Large intestine (tissue), 3 donors: ENCODE data around the gene ATXN7L2. TPM values are rescaled to one million over a fixed set of nuclear protein-coding genes. Genes with fewer than 3 reads are reported as not detected.
"Not testable (repeated sequence)": the region's sequence is repeated elsewhere in the genome, so short reads cannot be mapped to it uniquely, and the experiment has no call there.

Source experiments
- DNase-seq, 2 donors: peaks; one replicate each; pipeline versions ENCODE4 v3.0.0 to v3.0.0-alpha.2; 2013
- H3K27ac ChIP-seq: one replicate; pipeline ENCODE4 v1.5.1; 2013; ENCODE audit warnings: low read length
- H3K27me3 ChIP-seq: 2 replicates; pipeline ENCODE4 v1.6.1; 2013; ENCODE audit warnings: low read length; ENCODE audit not compliant: control insufficient read depth, insufficient read depth
- H3K36me3 ChIP-seq: 2 replicates; pipeline ENCODE4 v1.6.1; 2013; ENCODE audit warnings: low read length; ENCODE audit not compliant: control insufficient read depth, insufficient read depth
- H3K4me1 ChIP-seq: one replicate; pipeline ENCODE4 v1.6.1; 2013; ENCODE audit warnings: low read length; ENCODE audit not compliant: control insufficient read depth, insufficient read depth
- H3K4me3 ChIP-seq: one replicate; pipeline ENCODE4 v1.5.1; 2013; ENCODE audit warnings: low read length
- H3K9me3 ChIP-seq: one replicate; pipeline ENCODE4 v1.6.1; 2013; ENCODE audit warnings: mild to moderate bottlenecking, low read depth, low read length, moderate library complexity; ENCODE audit not compliant: control insufficient read depth
- WGBS: methylation state at CpG from one replicate; pipeline ENCODE4 v1.1.5; 2013; ENCODE audit warnings: low lambda C conversion rate; ENCODE audit not compliant: insufficient coverage; 5-methylcytosine and 5-hydroxymethylcytosine counted together
- polyA plus RNA-seq: library from polyadenylated mRNA; unstranded; fragments of 120-200 nt; gene quantifications from one replicate; pipeline ENCODE4 v1.2.1, GENCODE V29; 2013

Gene ATXN7L2
- polyA plus RNA-seq, 1 donor, result 6.1 TPM

- Histone ChIP-seq H3K4me3 (no peak overlapping the region), H3K9me3 (no peaks in the 10 kb centered on the region), H3K4me1 (no peaks in the 10 kb centered on the region), H3K27me3 (peaks cover 18% of the 10 kb centered on the region), H3K36me3 (no peaks in the 10 kb centered on the region), H3K27ac (no peak overlapping the region)
- WGBS, result 100% methylated on average over 2 of the region's 4 CpGs
- DNase-seq, result no peak
Measured at GRCh38 chr1:109457819-109458218, 25.9 kb upstream of the ATXN7L2 start.

GRCh38 chr1:109466125-109466451 lies 17.6 kb upstream of the ATXN7L2 start:
- Histone ChIP-seq H3K36me3 (no peaks in the 10 kb centered on the region), H3K4me3 (peak overlapping the region; percentile 7), H3K9me3 (peaks cover 5% of the 10 kb centered on the region), H3K27me3 (peaks cover 80% of the 10 kb centered on the region), H3K27ac (no peak overlapping the region), H3K4me1 (peaks cover 4% of the 10 kb centered on the region)
- 0% methylated on average over 1 of the region's 24 CpGs for WGBS
- DNase-seq, result no peak

- Histone ChIP-seq H3K27ac (no peak within 1 kb of the TSS), H3K9me3 (peaks cover 5% of the 10 kb centered on the region), H3K4me3 (peak within 1 kb of the TSS; percentile 17), H3K36me3 (no peaks in the 10 kb centered on the region), H3K4me1 (peaks cover 4% of the 10 kb centered on the region), H3K27me3 (peaks cover 80% of the 10 kb centered on the region)
- no CpG with 5 or more reads among the region's 88 CpGs for WGBS
- peak in 1 of 2 donors; percentile 24 for DNase-seq
Measured at GRCh38 chr1:109466452-109467300, 17.0 kb upstream of the ATXN7L2 start, which contains the start of gene SYPL2. TSS of gene SYPL2 (plus strand) at chr1:109466546. CDS start at chr1:109466844, 298 bp downstream.

DNA sequence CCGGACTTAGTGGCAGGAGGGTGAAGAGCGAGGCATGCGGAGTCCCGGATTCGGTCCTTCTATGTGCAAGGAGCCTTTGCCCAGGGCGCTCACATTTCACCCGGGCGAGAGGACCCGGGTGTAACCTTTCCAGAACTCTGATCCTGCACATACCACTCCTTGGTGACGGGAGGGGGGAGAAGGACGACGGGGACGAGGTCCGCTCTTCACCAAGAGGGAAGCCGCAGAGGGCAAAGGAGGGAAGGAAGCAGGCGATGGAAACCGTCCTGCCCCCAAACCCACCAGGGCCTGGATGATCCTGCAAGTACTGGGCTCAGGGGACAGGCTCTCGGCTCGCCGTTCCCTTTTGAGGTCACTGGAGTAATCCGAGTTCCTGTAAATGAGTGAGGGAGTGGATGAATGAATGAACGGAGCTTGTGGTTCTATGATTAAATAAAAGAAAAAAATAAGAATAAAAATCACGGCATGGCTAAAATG lies 16.4 kb upstream of the ATXN7L2 start:
- 38% methylated on average over 2 of the region's 23 CpGs for WGBS
- no peak overlapping the region for H3K27ac ChIP-seq
- H3K9me3 ChIP-seq, result peaks cover 5% of the 10 kb centered on the region

DNA sequence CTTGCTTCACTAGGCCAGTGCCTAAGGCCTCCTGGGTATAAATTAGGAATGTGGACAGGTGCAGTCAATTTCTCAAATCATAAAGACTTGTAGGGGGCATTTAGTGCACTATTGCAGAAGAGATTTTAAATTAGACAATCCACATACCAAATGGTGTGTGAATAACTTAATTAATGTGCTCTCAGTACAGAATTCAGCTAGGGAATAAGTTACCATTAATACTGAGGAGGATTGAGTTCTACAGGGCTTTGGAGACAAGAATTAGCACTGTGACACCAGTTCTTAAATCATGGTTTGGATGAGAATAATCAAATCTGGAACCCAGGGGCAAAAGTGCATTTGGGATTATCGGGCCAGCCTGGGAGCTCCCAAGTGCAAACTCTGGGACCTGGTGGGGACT lies 15.6 kb upstream of the ATXN7L2 start:
- H3K27me3 ChIP-seq, result peaks cover 87% of the 10 kb centered on the region

More for the DNA sequence above, 16.4 kb upstream of the ATXN7L2 start:
- Histone ChIP-seq H3K36me3 (no peaks in the 10 kb centered on the region), H3K27me3 (peaks cover 82% of the 10 kb centered on the region), H3K4me1 (peaks cover 4% of the 10 kb centered on the region), H3K4me3 (no peak overlapping the region)
- DNase-seq, result no peak

GRCh38 chr1:109468903-109469302 lies 14.8 kb upstream of the ATXN7L2 start:
- no CpG with 5 or more reads among the region's 2 CpGs for WGBS
- H3K27ac ChIP-seq, result no peak overlapping the region
- no peak overlapping the region for H3K4me3 ChIP-seq
- H3K36me3 ChIP-seq, result no peaks in the 10 kb centered on the region
- H3K4me1 ChIP-seq, result peaks cover 4% of the 10 kb centered on the region
- peaks cover 86% of the 10 kb centered on the region for H3K27me3 ChIP-seq
- peaks cover 5% of the 10 kb centered on the region for H3K9me3 ChIP-seq
- DNase-seq, result no peak

More for the DNA sequence above, 15.6 kb upstream of the ATXN7L2 start:
- Histone ChIP-seq H3K36me3 (no peaks in the 10 kb centered on the region), H3K4me3 (no peak overlapping the region), H3K9me3 (peaks cover 5% of the 10 kb centered on the region), H3K27ac (no peak overlapping the region), H3K4me1 (peaks cover 4% of the 10 kb centered on the region)
- WGBS, result no CpG with 5 or more reads among the region's 1 CpG
- no peak for DNase-seq

GRCh38 chr1:109470245-109470644 lies 13.5 kb upstream of the ATXN7L2 start:
- peaks cover 85% of the 10 kb centered on the region for H3K27me3 ChIP-seq

DNA sequence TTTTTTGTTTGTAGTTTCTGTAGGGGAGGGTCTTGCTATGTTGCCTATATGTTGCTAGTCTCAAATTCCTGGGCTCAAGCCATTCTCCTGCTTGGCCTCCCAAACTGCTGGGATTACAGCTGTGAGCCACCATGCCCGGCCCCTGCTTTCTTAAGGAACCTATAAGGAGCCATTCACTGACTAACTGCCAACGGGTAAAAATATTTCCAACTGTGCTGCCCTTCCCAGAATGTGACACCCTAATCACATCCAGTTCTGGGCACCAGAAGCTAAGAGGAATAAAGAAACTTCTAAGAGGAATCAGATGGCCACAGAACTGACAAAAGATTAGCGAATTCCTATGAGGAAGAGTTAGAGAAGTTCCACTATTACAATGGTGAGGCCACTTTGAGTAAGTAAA lies 10.9 kb upstream of the ATXN7L2 start:
- Histone ChIP-seq H3K4me3 (no peak overlapping the region), H3K36me3 (no peaks in the 10 kb centered on the region), H3K27ac (no peak overlapping the region), H3K4me1 (no peaks in the 10 kb centered on the region), H3K9me3 (no peaks in the 10 kb centered on the region), H3K27me3 (peaks cover 74% of the 10 kb centered on the region)
- no peak for DNase-seq
- 0% methylated on average over 1 of the region's 3 CpGs for WGBS

More at GRCh38 chr1:109470245-109470644, 13.5 kb upstream of the ATXN7L2 start:
- DNase-seq, result no peak
- no CpG with 5 or more reads among the region's 6 CpGs for WGBS
- Histone ChIP-seq H3K9me3 (peaks cover 5% of the 10 kb centered on the region), H3K4me1 (peaks cover 4% of the 10 kb centered on the region), H3K4me3 (no peak overlapping the region), H3K27ac (no peak overlapping the region), H3K36me3 (no peaks in the 10 kb centered on the region)

DNA sequence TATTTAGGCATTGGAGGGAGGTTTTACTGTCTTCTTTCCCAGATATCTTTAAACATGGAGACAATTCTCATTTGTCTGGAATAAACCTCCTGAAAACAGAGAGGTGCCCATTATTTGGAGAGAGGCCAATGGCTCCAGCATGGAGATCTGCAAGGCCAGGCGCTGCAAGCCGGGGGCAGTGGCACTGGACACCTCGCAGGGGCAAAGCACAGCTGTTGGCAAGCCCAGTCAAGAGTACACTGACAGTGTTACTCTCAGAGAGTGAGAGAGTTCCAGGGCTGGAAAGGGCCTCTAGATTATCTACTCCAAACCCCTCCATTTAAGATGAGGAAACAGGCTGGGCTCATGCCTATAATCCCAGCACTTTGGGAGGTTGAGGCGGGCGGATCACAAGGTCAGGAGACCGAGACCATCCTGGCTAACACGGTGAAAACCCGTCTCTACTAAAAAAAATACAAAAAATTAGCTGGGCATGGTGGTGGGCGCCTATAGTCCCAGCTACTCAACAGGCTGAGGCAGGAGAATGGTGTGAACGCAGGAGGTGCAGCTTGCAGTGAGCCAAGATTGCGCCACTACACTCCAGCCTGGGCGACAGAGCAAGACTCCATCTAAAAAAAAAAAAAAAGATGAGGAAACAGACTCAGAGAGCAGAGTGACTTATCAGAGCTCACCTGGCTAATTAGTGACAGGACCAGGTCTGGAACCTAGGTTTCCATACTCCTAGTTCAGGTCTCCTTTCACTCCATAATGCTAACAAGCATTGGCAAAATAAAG lies 10.2 kb upstream of the ATXN7L2 start:
- H3K36me3 ChIP-seq, H3K9me3 ChIP-seq, DNase-seq, H3K27ac ChIP-seq, H3K4me1 ChIP-seq, H3K4me3 ChIP-seq: not testable (repeated sequence)
- H3K27me3 ChIP-seq, result peaks cover 67% of the 10 kb centered on the region
- no CpG with 5 or more reads among the region's 12 CpGs for WGBS

- H3K27me3 ChIP-seq, result peaks cover 61% of the 10 kb centered on the region
- no CpG with 5 or more reads among the region's 1 CpG for WGBS
- no peaks in the 10 kb centered on the region for H3K36me3 ChIP-seq
- no peaks in the 10 kb centered on the region for H3K4me1 ChIP-seq
- H3K4me3 ChIP-seq, result no peak overlapping the region
- no peak overlapping the region for H3K27ac ChIP-seq
- no peaks in the 10 kb centered on the region for H3K9me3 ChIP-seq
- DNase-seq, result no peak
Measured at GRCh38 chr1:109474697-109475096, 9.0 kb upstream of the ATXN7L2 start.
